HepG2 (cell line): ENCODE data around the gene CPEB3. TPM values are rescaled to one million over a fixed set of nuclear protein-coding genes. Genes with fewer than 3 reads are reported as not detected.

Experiments used
- BCLAF1 ChIP-seq: fragments of 450-650 bp; IDR thresholded peaks from 2 replicates; pipeline ENCODE4 v1.6.1; 2017; ENCODE audit warnings: mild to moderate bottlenecking
- BRCA1 ChIP-seq: sonication (generic); formaldehyde crosslinking; IDR thresholded peaks from 2 replicates; pipeline ENCODE4 v1.4.0; 2020; ENCODE audit warnings: missing genetic modification reagents
- HBP1 ChIP-seq: IDR thresholded peaks from 2 replicates; pipeline ENCODE4 v1.6.1; 2016; ENCODE audit warnings: low read depth, control low read depth
- HOXA7 ChIP-seq: sonication (generic); formaldehyde crosslinking; IDR thresholded peaks from 2 replicates; pipeline ENCODE4 v1.8.1; 2022; ENCODE audit warnings: mild to moderate bottlenecking, missing genetic modification reagents, moderate library complexity
- MNT ChIP-seq: fragments of 450-650 bp; IDR thresholded peaks from 2 replicates; pipeline ENCODE4 v1.6.1; 2016
- POLR2AphosphoS5 ChIP-seq: IDR thresholded peaks from 2 replicates; pipeline ENCODE4 v1.6.1; 2012; ENCODE audit warnings: low read depth, low read length
- RNF2 ChIP-seq: fragments of 450-650 bp; conservative IDR thresholded peaks from 2 replicates; pipeline ENCODE4 v1.6.1; 2016; ENCODE audit warnings: low read depth
- SP5 ChIP-seq: IDR thresholded peaks from 2 replicates; pipeline ENCODE4 v1.6.1; 2016; ENCODE audit warnings: low read depth, borderline replicate concordance
- TEAD2 ChIP-seq: sonication (generic); formaldehyde crosslinking; IDR thresholded peaks from 2 replicates; pipeline ENCODE4 v1.9.0; 2021; ENCODE audit warnings: missing genetic modification reagents
- THAP8 ChIP-seq: sonication (generic); formaldehyde crosslinking; IDR thresholded peaks from 2 replicates; pipeline ENCODE4 v1.5.1; 2020; ENCODE audit warnings: missing genetic modification reagents, mild to moderate bottlenecking, borderline replicate concordance
- ZNF430 ChIP-seq: sonication (generic); formaldehyde crosslinking; IDR thresholded peaks from 2 replicates; pipeline ENCODE4 v1.9.0; 2021; ENCODE audit warnings: mild to moderate bottlenecking, missing genetic modification reagents
- ZNF460 ChIP-seq: sonication (generic); formaldehyde crosslinking; IDR thresholded peaks from 2 replicates; pipeline ENCODE4 v1.5.1; 2020; ENCODE audit warnings: missing genetic modification reagents, mild to moderate bottlenecking, borderline replicate concordance
- ZNF557 ChIP-seq: sonication (generic); formaldehyde crosslinking; IDR thresholded peaks from 2 replicates; pipeline ENCODE4 v1.4.0; 2020; ENCODE audit warnings: missing genetic modification reagents
- ZNF646 ChIP-seq: sonication (generic); formaldehyde crosslinking; IDR thresholded peaks from 2 replicates; pipeline ENCODE4 v1.9.0; 2021; ENCODE audit warnings: mild to moderate bottlenecking, missing genetic modification reagents
- ZNF737 ChIP-seq: sonication (generic); formaldehyde crosslinking; IDR thresholded peaks from 2 replicates; pipeline ENCODE4 v1.5.0; 2020; ENCODE audit warnings: missing genetic modification reagents, mild to moderate bottlenecking, borderline replicate concordance
- ZNF780A ChIP-seq: sonication (generic); formaldehyde crosslinking; IDR thresholded peaks from 2 replicates; pipeline ENCODE4 v1.8.0; 2022; ENCODE audit warnings: mild to moderate bottlenecking, missing genetic modification reagents, moderate library complexity
- polyA plus RNA-seq, 8 experiments: library from polyadenylated mRNA; depleted of rRNA in 3 of 8; stranded (reverse) in 7 of 8; unstranded in 1 of 8; fragments of >200 nt; fragmentation: Illumina TruSeq in 4 of 8; extraction: Trizol in 4 of 8; gene quantifications; 2 replicates each; pipeline versions ENCODE4 v1.2.1 to v1.2.3, GENCODE V29; 2011 to 2016; ENCODE audit warnings: low read depth in 4 of 8, missing spikeins in 1 of 8, mixed read lengths in 1 of 8; ENCODE audit not compliant: insufficient read depth in 1 of 8
- total RNA-seq, 5 experiments: library from RNA; depleted of rRNA; stranded (reverse); fragments of >200 nt; fragmentation: Illumina TruSeq; extraction: Trizol; gene quantifications; 2 replicates each; pipeline ENCODE4 v1.2.3, GENCODE V29; 2016; ENCODE audit warnings: low read depth in 1 of 5

Gene CPEB3
- total and polyA plus RNA-seq, 2 of the 13 experiments (the other 11 are each of a cell fraction or from before 2014, with no cell fraction given) = 0.66 to 0.70 TPM

GRCh38 chr10:92087750-92088395 lies 203.0 kb downstream of the CPEB3 start (continued):
- TF ChIP-seq ZNF460 (CRISPR knock-in tag) (no peak), TEAD2 (no peak), HOXA7 (no peak), ZNF430 (CRISPR knock-in tag) (no peak), ZNF737 (CRISPR knock-in tag) (no peak), ZNF557 (no peak), THAP8 (CRISPR knock-in tag) (no peak), RNF2 (no peak), BCLAF1 (no peak), POLR2AphosphoS5 (no peak), ZNF646 (CRISPR knock-in tag) (no peak), HBP1 (no peak), ZNF780A (no peak), SP5 (no peak), BRCA1 (CRISPR knock-in tag) (no peak), MNT (no peak)
